HG03135 (cell line): ENCODE measurements around the gene NUDT4.
A peak's percentile ranks its signal among the peaks of the same experiment; 100 is the strongest.

Source experiments
- ATAC-seq: cut with Tn5 transposase; IDR thresholded peaks from one replicate; pipeline ENCODE4 v1.9.1; 2021; ENCODE audit warnings: mild to moderate bottlenecking, moderate library complexity; ENCODE audit not compliant: unreplicated experiment

The NUDT4 gene

DNA sequence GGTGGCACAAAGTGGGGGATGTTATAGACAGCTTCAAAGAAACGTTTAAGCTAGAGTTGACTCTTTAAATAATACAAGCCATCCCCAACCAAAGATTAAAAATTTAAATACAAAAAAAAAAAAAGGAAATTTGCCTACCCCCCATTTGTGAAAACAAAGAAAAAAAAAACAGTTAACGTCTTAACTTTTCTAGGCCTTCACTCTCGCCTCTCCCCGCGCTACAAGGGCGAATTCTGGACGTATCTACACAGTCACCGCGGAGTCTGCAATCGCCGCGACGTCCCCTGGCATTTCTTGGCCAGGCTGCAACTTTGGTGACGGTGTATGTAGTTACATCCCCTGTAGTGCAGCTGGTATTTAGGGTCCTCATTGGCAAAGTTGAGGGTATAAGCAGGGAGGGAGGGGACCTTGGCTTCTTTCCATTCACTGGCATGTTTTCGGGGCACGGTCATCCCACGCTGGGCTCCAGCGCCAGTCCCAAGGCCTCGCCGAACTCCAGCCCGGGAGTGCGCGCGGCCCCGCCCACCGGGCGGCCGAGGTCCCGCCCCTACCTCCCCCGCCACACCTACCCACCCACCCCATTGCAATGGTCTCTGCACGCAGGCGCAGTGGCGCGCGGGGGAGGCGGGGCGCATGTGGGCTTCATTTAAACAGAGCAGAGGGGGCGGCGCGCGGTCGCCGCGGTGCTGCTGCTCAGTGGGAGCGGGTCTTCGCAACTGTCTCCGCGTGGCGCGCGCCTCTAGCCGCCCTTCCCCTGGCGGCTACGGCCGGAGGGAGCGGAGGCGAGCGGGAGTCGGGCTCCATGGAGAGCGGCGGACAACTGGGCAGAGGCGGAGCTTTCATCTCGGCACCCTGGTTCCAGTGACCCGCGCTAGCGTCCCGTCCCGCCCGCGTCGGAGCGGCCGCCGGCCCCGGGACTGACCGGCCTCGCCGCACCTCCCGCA is at the start of gene NUDT4:
TSS of gene NUDT4 (plus strand) at position 674 of the 944 bp plus-strand sequence. CDS start 398 bp downstream, outside the sequence.
- peak; percentile 71 for ATAC-seq

DNA sequence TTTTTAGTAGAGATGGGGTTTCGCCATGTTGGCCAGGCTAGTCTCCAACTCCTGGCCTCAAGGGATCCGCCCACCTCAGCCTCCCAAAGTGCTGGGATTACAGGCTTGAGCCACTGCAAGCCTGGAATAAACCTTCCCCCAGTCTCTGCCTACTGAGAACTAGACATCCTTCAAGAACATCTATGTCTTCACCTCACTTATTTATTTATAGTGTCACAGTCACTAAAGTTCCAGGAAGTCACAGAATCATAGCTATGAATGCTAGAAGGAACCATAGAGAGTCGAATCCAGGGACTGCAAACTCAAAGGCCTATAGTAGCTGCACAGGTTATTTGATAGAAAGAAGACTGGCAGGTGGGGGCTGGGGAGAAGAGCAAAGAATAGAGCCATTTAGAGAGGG is 44.7 kb upstream of the NUDT4 start:
- no peak for ATAC-seq

DNA sequence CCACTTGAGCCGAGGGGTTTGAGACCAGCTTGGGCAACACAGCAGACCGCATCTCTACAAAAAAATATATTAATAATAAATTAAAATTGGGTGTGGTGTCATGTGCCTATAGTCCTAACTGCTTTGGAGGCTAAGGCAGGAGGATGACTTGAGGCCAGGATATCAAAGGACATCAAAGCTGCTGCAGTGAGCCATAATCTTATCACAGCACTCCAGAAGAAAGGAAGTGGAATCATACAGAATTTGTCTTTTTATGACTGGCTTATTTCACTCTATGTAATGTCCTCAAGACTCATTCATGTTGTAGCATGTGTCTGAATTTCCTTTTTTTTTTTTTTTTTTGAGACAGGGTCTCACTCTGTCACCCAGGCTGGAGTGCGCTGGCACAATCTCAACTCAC is 43.9 kb upstream of the NUDT4 start:
- no peak for ATAC-seq

DNA sequence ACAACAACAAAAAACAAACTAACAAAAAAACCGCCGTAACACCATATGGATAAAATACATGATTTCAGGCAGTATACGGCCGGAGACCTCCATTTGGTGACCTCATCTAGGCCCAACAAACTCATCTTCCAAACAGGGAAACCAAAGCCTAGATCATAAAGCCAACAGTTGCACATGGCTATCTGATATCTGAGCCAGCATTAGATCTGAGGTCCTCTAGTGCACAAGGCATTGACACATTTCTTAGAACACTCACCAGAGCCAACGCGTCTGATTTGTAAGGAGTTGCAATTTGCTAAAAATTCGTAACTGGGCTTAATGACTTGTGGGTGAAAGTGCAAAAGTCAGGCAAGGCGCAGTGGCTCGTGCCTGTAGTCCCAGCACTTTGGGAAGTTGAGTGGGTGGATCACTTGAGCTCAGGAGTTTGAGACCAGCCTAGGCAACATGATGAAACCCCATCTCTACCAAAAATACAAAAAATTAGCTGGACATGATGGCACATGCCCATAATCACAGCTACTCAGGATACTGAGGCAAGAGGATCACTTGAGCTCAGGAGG is 42.0 kb upstream of the NUDT4 start:
- no peak for ATAC-seq

DNA sequence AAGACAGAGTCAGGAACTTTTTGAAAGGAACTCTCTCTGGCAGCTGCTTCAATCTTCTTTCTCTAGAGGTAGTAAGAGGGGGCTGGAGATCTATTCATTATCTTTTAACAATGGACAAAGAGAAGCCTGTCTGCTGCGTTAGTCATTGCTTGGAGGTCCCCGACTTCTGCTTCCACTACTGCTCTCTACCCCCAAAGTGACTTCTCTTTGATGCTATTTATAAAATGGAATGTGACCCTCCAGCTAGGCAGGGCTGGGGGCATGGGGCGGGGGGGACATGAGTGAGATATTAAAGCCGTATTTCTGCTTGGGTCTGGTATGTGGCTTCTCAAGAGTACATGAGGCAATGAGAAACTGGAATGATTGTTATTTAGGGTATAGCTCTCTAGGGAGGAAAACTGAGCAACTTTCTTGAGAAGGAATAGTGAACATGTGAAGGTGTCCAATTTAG is 41.4 kb upstream of the NUDT4 start:
- ATAC-seq, result no peak

DNA sequence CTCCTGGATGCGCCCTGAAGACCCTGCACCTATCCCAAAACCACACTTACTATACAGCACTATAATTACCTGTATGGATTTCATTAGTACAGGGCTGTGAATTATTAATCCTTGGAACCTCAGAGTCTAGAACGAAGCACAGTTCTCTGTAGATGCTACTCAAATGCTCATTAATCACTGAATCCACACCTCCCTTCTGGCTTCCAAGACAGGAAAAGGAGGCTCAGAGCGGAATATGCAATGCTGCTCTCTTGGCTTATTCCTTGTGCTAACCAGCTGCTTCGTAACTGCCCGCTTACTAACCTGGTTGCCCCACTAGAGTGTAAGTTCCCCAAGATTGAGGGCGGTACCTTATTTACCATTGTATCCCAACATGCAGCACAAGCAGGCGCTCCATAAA is 39.1 kb upstream of the NUDT4 start:
- no peak for ATAC-seq

DNA sequence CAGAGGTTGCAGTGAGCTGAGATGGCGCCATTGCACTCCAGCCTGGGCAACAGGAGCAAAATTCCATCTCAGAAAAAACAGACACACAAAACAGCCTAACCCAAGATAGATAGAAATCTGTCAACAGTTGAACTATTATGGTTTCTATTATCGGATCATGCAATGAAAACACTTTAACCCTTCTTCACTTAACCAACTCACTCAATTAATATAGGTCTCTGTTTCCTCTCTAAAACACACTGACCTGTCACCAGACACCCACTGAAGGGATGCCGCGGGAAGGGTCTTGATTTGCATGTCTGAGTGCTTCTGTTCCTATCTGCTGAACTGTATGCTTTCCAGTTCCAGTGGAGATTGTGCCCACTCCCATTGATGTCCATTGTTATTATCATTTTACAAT is 38.0 kb upstream of the NUDT4 start:
- no peak for ATAC-seq

DNA sequence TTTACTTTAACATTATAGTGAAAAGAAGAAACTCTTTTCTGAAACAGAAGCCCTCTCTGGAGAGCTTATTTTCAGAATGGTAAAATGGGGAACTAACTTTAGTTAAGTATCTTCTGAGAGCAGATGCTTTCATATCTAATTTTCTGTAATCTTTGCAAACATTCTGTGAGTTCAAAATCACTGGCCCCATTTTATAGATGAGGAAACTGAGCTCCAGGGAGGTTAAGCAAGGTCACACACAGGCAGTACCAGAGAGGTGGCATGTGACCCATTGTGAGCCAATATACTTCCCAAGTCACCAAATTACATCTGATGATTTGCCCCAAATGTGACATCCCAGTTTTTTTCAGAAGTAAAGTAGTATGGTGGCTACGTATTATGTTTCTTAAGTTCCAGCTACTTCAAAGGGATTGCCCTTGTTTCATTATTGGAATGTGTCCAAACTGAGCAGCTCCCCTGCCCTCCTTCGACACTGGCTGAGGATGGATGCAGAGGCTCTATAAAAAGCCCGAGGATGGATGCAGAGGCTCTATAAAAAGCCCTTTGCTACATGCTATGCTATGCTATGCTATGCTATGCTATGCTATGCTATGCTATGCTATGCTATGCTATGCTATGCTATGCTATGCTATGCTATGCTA is 36.2 kb upstream of the NUDT4 start:
- no peak for ATAC-seq

DNA sequence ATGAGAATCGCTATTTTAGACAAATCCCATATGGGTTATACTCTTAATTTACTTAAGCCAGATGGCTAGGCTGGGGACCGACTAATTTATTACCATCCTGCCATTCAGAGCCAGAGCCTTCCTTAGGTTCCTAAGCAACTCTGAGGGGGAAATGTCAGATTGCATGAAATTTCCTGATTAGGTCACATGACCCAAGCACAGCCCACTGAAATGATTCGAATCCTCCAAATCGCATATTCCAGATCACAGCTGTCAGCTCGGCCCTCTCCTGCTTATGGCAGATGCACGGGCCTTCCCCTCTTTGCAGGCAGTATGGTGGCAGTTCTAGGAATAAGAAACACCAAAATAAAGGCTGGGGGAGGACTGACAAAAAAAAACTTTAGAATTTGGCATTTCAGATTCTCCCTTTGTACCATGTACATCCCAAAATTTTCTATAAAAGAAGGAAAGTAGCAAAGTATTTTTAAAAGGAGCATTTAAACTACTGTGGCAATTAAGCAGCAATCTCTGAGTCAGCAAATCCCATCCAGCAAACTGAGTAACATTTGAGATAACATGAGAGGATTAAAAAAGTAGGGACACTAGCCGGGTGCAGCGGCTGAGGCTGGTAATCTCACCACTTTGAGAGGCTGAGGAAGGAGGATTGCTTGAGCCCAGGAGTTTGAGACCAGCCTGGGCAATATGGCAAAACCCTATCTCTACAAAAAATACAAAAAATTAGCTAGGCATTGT is 30.5 kb upstream of the NUDT4 start:
- ATAC-seq, result no peak

DNA sequence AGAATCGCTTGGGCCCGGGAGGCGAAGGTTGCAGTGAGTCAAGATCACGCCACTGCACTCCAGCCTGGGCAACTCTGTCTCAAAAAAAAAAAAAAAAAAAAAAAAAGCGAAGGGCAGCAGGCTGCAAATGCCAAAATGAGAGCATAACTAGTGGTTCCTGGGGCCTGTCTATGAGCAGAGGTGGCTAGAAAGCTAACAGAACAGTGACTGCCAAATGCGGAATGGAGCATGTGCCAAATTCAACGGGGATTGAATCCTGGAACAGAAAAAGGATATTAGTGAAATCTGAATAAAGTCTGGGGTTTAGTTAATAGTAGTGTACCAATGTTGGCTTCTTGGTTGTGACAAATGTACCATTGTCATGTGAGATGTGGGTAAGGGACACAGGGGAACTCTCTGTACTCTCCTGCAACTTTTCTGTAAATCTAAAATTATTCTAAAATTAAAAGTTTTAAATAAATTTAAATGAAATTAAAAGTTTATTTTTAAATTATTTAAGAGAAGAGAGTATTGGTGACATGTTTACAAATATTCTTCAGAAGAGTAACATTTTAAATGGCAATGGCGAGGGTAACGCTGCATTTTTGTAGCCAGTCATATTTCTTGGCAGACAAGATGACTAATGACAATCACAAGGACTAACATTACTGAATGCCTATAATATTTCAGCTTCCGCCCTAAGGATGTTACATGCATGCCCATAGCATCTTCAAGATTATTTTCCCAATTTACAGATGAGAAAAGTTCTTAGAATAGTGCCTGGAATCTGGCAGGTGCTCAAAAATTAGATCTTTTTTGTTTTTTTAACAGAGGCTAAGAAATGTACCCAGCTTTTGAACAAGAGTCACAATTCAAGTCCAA is 28.9 kb upstream of the NUDT4 start:
- no peak for ATAC-seq

DNA sequence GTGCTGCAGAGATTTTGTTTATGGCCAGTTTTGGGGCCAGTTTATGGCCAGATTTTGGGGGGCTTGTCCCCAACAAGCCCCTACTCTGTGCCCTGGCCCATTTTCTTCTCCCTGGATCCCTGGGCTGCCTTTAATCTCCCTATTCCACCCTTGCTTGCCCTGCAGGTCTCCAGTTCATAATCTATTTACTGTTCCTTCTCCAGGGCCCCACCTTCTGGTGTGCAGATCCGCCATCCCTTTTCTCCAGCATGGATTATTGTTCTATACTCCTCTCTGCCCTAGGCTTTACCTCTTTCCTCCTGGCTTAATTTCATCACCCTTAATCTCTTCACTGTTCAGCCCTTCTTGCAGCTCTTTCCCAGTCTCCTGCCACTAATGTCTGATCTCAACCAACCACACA is 26.0 kb upstream of the NUDT4 start:
- ATAC-seq, result no peak

DNA sequence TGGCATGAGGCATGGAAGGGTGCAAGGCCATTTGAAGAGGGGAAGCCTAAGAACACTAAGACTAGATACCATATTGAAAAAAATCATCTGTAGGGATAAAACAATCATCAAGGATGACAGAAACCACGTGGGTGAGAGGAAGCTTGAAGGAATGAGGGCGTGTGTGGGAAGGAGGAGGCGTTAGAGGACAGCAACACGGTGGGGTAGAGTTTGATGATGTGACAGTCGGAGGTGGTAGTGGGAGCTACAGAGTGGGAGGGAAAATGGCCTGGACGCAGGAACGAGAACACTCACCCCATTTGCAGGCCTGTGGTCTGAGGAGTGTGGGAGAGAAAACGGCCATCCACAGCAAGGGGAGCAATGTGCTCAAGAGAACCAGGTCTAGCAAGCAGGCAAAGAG is 25.4 kb upstream of the NUDT4 start:
- no peak for ATAC-seq

DNA sequence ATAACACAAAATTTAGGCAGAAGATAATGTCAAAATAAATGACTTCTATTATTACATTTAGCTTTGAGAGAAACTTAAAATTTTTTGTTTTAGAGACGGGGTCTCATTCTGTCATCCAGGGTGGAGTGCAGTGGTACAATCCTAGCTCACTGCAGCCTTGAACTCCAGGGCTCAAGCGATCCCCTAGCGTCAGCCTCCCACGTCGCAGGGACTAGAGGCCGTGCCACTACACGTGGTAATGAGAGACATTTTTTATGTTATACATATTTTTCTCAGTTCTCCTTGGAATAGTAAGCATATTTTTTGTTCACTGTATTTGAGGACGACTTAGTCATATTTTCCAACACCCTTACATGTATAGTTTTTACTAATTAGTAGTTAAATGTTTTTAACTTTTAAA is 21.5 kb upstream of the NUDT4 start:
- ATAC-seq, result no peak

DNA sequence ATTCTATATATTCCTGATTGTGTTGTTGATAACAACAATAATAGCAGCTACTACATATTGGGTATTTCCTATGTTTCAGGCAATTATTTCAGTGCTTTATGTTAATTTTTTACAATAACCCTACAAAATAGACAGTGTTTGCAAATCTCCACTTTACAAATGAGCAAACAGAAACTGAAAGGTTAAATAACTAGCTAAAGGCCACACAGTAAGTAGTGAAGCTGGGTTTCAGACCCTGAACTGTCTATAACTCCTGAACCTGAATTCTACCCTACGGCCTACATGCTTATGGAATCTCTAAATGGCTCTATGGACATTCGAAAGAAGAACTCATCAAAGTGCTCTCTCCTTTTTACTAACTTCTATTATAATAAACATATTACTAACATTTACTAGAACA is 19.7 kb upstream of the NUDT4 start:
- peak; percentile 86 for ATAC-seq

DNA sequence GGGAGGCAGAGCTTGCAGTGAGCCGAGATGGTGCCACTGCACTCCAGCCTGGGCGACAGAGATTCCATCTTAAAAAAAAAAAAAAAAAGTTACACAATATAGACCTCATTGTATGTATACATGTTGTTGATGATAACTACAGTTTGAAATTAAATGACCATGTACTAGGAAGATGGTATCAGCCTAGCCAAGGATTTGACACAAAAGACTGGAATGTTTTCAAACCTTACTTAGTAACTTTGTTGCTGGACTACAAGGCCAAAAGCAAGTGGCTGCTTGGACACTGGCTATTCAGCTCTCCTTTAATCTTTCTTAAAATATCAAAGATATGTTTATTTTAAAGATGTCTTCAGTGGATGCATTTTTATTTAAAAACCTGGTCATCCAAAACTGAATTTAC is 18.9 kb upstream of the NUDT4 start:
- ATAC-seq, result no peak

DNA sequence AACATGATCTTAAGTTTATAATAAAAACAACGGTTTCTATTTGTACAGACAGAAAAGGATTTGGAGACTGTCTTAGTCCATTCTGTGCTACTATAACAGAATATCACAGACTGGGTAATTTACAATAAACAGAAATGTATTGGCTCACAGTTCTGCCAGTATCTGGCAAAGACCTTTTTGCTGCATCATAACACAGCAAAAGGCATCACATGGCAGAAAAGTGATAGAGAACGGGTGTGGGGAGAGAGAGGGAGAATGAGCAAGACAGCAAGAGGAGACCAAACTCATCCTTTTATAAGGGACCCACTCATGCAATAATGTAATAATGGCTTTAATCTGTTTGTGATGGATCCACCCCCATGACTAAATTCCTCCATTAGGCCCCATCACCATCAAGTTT is 17.0 kb upstream of the NUDT4 start:
- ATAC-seq, result no peak

DNA sequence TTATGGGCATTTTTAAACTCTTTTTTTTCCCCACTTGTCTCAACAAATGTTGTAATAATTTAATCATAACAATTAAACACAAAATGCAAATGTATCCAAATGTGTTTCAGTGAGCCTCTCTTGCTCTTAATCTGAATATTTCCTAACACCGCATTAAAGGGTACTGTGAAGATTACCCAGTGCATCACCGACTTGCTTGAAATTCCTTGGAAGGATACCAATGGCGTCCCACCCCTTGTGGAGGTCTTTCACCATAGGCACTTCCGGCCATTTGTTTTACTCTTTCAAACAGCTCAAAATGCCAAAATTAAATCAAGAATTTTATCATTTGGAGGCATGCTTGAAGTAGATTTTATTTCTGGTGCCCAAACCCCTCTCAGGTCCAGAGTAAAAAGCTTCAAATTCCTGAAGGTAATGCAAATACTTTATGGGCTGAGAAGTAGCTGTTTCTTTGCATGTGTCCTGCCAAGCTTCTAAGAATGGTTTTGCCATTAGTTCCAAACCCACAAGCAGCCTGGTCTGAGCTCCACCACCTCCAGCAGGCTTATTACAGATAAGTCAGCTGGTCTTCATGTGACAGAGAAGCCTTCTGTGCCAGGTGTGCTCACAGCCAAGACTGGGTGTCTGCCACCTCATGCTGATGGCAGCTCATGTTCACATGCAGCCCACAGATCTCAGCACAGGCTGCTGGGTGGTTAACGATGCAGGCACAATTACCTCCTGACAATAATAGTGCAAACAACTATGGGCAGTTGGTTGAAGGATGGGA is 16.4 kb upstream of the NUDT4 start:
- ATAC-seq, result no peak

DNA sequence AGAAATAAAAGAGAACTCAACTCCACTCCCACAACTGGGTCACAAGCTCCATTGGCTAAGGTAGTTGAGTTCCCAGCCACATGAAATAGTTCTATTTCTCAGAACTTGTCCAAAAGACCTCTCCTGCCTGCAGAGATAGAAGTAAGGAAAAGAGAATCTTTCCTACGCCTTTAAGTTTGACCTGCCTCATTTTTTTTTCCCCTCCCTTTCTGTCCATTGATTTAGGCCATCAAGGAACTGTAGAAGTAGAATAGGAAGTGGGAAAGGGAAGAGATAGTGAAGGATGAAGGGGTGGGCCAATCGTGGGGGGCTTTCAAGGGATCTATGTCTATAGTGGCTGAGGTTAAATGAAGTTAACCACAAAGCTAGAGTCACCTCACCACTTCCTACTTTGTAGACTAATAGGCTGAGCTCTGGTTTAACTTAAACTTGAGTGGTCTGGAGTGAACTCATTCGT is 13.9 kb upstream of the NUDT4 start:
- peak; percentile 80 for ATAC-seq

DNA sequence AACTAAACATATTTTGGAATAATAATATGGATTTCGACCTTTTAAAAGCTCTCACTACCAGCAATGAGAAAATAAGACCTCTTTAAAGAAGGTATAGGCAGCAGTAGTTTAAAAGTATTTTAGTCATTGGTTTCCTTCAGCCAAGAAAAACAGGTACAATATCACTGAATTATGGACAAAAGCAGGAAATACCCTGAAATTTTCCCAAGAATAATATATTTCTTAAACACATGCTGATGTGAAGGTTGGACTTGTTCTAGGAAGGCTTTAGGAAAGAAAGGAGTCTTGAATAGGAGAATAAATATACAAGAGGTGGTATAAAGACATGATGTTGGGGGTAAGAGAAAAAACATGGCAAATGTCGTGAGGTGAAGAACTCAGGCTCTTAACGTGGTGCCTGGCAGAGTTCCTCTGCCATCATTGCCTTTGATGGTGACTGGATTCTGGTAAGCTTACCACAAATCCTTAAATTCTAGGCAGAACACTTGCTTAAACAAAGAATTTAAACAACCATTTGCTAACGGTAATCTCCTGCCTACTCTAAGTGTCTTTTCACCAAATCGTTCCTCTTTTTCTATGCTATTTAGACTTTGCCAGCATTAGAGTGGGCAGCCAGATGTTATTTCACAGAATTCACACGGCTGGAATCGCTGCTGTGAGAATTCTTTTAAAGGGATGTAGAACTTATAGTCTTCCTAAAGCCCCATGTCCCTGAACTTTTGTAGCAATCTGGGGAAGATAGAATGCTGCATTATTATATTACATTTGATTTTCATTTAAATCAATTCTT is 11.9 kb upstream of the NUDT4 start:
- ATAC-seq, result no peak
